ENCODE measurements around the gene NACC2. TPM values are rescaled to one million over a fixed set of nuclear protein-coding genes. Genes with fewer than 3 reads are reported as not detected.

Gene NACC2
- polyA plus RNA-seq, 1 of the 3 experiments (the other 2 are of a cell fraction) = 22.1 TPM

- H3K4me3 ChIP-seq (ENCODE audit: low read depth in 2 of 2, low read length in 1 of 2) = no peak overlapping the region
- no peaks in the 10 kb centered on the region for H3K9me2 ChIP-seq
- H3K9ac ChIP-seq = no peak overlapping the region
- H3K36me3 ChIP-seq (replicated peaks in 1 of 2; ENCODE audit: control insufficient read depth in 1 of 2, insufficient read depth in 2 of 2, low read length in 1 of 2) = no peaks in the 10 kb centered on the region
- H4K20me1 ChIP-seq (ENCODE audit: insufficient read depth) = no peaks in the 10 kb centered on the region
- H3K27me3 ChIP-seq (ENCODE audit: insufficient read depth) = peaks cover 9% of the 10 kb centered on the region; the same call in 1 of the 2 replicates
- WGBS (ENCODE audit: low lambda C conversion rate) = 71% methylated on average over 9 of the region's 19 CpGs
- ChIA-PET POLR2A (interaction anchor here (1.2 kb wide), 1 partner anchor 18 kb away, joined by 3 read pairs; no protein-coding TSS in a partner anchor), CTCF (interaction anchor here (1.0 to 3.5 kb wide), 2 partner anchors 12 to 143 kb away, joined by 3 to 20 read pairs; no protein-coding TSS in a partner anchor)
- peaks cover 5 to 45% of the 10 kb centered on the region in 2 experiments; a peak in 2 of 4 replicates for H3K4me1 ChIP-seq (ENCODE audit: control insufficient read depth in 1 of 2, insufficient read depth in 2 of 2, low read depth in 1 of 2, low read length in 1 of 2)
- no peaks in the 10 kb centered on the region for H3F3A ChIP-seq (replicated peaks; ENCODE audit: insufficient read depth)
- H2AFZ ChIP-seq (ENCODE audit: low read depth) = no peak overlapping the region
- TF ChIP-seq FOXJ3 (CRISPR knock-in tag; IDR thresholded peaks at IDR 0.05) (no peak), POLR2AphosphoS5 (IDR thresholded peaks at IDR 0.05; ENCODE audit: low read depth, low read length) (no peak), JUND (IDR thresholded peaks at IDR 0.05) (no peak), GATA2 (CRISPR knock-in tag; IDR thresholded peaks at IDR 0.05) (no peak), MEF2A (IDR thresholded peaks at IDR 0.05; ENCODE audit: borderline replicate concordance, low read depth) (no peak), RAD21 (IDR thresholded peaks at IDR 0.05; ENCODE audit: low read length) (no peak), EZH2phosphoT487 (IDR thresholded peaks at IDR 0.05; ENCODE audit: borderline replicate concordance, low read depth) (no peak), FOXM1 (IDR thresholded peaks at IDR 0.05; ENCODE audit: low read depth) (no peak), TCF12 (IDR thresholded peaks at IDR 0.05) (no peak), TAF1 (IDR thresholded peaks at IDR 0.05; ENCODE audit: borderline replicate concordance, low read depth, low read length) (no peak), USF1 (IDR thresholded peaks at IDR 0.05; ENCODE audit: borderline replicate concordance, low read depth) (no peak), IRF3 (IDR thresholded peaks at IDR 0.05; ENCODE audit: low read depth, low read length) (no peak), RCOR1 (IDR thresholded peaks at IDR 0.05; ENCODE audit: low read length) (no peak), CHD2 (IDR thresholded peaks at IDR 0.05; ENCODE audit: low read length, partially characterized antibody) (no peak), ZBTB33 (IDR thresholded peaks at IDR 0.05; ENCODE audit: borderline replicate concordance, low read depth) (no peak), PBX3 (IDR thresholded peaks at IDR 0.05) (no peak), RFX5 (IDR thresholded peaks at IDR 0.05; ENCODE audit: low read length) (no peak), EP300 (IDR thresholded peaks at IDR 0.05; ENCODE audit: borderline replicate concordance in 1 of 2, low read depth in 1 of 2, low read length in 1 of 2) (no peak)
- H3K9me3 ChIP-seq = no peaks in the 10 kb centered on the region
- H3K4me2 ChIP-seq = no peak overlapping the region
- H3K27ac ChIP-seq (ENCODE audit: low read depth in 2 of 2, low read length in 1 of 2) = peak overlapping the region in 1 of 2 experiments; percentile 80; a peak in 2 of 4 replicates
- DNase-seq = no peak
- H3K79me2 ChIP-seq (ENCODE audit: insufficient read depth) = no peaks in the 10 kb centered on the region
Measured at GRCh38 chr9:135979547-135980166, 115.4 kb downstream of the NACC2 start.
